ENCODE data around the gene LETM1. TPM values are rescaled to one million over a fixed set of nuclear protein-coding genes. Genes with fewer than 3 reads are reported as not detected.

Gene LETM1
- total RNA-seq, 1 donor = 51.7 TPM

GRCh38 chr4:1831331-1831730 lies 24.6 kb downstream of the LETM1 start:
- DNase-seq (ENCODE audit: low read depth) = no peak
- no peak overlapping the region for H3K4me3 ChIP-seq (ENCODE audit: low read depth, low read length)
- no peak for TF ChIP-seq CTCF (IDR thresholded peaks at IDR 0.05; ENCODE audit: insufficient read depth, low read length)

GRCh38 chr4:1830642-1831228 lies 25.2 kb downstream of the LETM1 start:
- DNase-seq (ENCODE audit: low read depth) = no peak
- no peak for TF ChIP-seq CTCF (IDR thresholded peaks at IDR 0.05; ENCODE audit: insufficient read depth, low read length)
- no peak overlapping the region for H3K4me3 ChIP-seq (ENCODE audit: low read depth, low read length)

GRCh38 chr4:1830234-1830633 lies 25.7 kb downstream of the LETM1 start:
- no peak for TF ChIP-seq CTCF (IDR thresholded peaks at IDR 0.05; ENCODE audit: insufficient read depth, low read length)
- DNase-seq (ENCODE audit: low read depth) = no peak
- H3K4me3 ChIP-seq (ENCODE audit: low read depth, low read length) = no peak overlapping the region

GRCh38 chr4:1826531-1827350 lies 29.2 kb downstream of the LETM1 start:
- no peak for TF ChIP-seq CTCF (IDR thresholded peaks at IDR 0.05; ENCODE audit: insufficient read depth, low read length)
- DNase-seq (ENCODE audit: low read depth) = no peak
- no peak overlapping the region for H3K4me3 ChIP-seq (ENCODE audit: low read depth, low read length)

DNA sequence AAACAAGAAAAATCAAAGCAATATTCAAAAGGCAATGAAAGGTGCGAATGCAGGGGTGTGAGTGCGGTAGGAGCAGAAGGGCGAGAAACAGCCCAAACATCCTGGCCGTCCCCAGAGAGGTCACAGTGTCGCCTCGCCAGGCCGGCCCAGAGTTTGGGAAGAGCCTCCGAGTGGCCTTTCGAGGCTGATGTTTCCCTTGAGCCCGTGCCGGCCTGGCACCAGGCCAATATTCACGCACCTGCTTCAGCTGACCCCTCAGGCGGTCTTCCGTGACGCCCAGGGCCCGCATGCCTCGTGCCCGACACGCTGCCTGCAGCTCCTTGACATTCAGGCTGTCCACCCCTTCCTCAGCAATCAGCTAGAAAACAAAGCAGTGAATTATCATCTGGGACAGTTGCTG lies 30.6 kb downstream of the LETM1 start:
- TF ChIP-seq CTCF (IDR thresholded peaks at IDR 0.05; ENCODE audit: insufficient read depth, low read length) = no peak
- H3K4me3 ChIP-seq (ENCODE audit: low read depth, low read length) = no peak overlapping the region
- DNase-seq (ENCODE audit: low read depth) = no peak

DNA sequence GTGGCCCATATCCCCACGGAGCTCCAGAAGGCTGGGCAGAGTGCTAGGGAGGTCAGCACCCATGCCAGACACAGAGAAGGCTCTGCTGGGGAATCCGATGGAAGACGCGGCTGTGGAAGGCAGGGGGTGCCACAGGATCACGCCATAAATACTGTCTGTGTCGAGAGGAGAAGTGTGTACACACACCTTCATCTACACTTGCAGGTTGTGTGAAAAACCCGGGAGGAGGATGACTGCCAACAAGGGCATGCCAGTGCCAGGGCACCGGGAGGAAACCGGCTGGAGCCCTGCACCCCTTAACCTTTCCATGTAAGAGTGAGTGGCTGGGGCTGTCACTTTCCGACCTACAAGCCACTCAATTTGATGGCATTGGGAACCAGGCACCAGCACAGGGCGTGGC lies 31.2 kb downstream of the LETM1 start:
- TF ChIP-seq CTCF (IDR thresholded peaks at IDR 0.05; ENCODE audit: insufficient read depth, low read length) = no peak

More for the DNA sequence above, 31.2 kb downstream of the LETM1 start:
- H3K4me3 ChIP-seq (ENCODE audit: low read depth, low read length) = no peak overlapping the region
- DNase-seq (ENCODE audit: low read depth) = no peak

Data from fibroblast of the aortic adventitia (primary cell).